Stimulated activated naive B cell treated with anti-CD40 and anti-IgM and Interleukin-4, amounts not matched to agents 10 μg/mL and 1 μg/mL and 100 μg/mL, for 72 hours (primary cell): ENCODE results near the gene THEMIS.
"Not testable (repeated sequence)": the region's sequence is repeated elsewhere in the genome, so short reads cannot be mapped to it uniquely, and the experiment has no call there.

ENCODE experiments used
- ATAC-seq, 2 donors: fragments of 150-1000 bp; cut with Tn5 transposase; replicated peaks; 2 replicates each; pipeline ENCODE4 v1.10.0; 2021; ENCODE audit warnings: moderate library complexity in 1 of 2
- DNase-seq: peaks from one replicate; pipeline ENCODE4 v3.0.0; 2021
- H3K27ac Mint-ChIP-seq: one replicate; pipeline ENCODE4 v1.8.0; 2022; ENCODE audit warnings: mild to moderate bottlenecking, mixed read lengths
- H3K27me3 Mint-ChIP-seq, 2 donors: one replicate each; pipeline ENCODE4 v1.8.0; 2022; ENCODE audit warnings: mixed read lengths in 2 of 2
- H3K36me3 Mint-ChIP-seq, 2 donors: one replicate each; pipeline ENCODE4 v1.8.0; 2022; ENCODE audit warnings: mixed read lengths in 2 of 2, mild to moderate bottlenecking in 1 of 2
- H3K4me1 Mint-ChIP-seq, 2 donors: one replicate each; pipeline ENCODE4 v1.8.0; 2022; ENCODE audit warnings: mixed read lengths in 2 of 2, mild to moderate bottlenecking in 1 of 2
- H3K4me3 Mint-ChIP-seq, 2 donors: one replicate each; pipeline ENCODE4 v1.8.0; 2022; ENCODE audit warnings: mild to moderate bottlenecking in 2 of 2, mixed read lengths in 2 of 2, moderate library complexity in 1 of 2
- H3K9me3 Mint-ChIP-seq, 2 donors: one replicate each; pipeline ENCODE4 v1.8.0; 2022; ENCODE audit warnings: mixed read lengths in 2 of 2, mild to moderate bottlenecking in 1 of 2

The THEMIS gene

GRCh38 chr6:127900935-127901334 lies at the start of gene THEMIS:
Gene THEMIS, minus strand, starts transcription at chr6:127901058. Its CDS starts 126 bp downstream, at chr6:127900932.
- H3K4me1 Mint-ChIP-seq = no peaks in the 10 kb centered on the region
- no peak within 1 kb of the TSS for H3K27ac Mint-ChIP-seq
- H3K27me3 Mint-ChIP-seq = peaks cover 0 to 3% of the 10 kb centered on the region in 2 donors
- H3K9me3 Mint-ChIP-seq = peaks cover 6 to 8% of the 10 kb centered on the region in 2 donors
- H3K4me3 Mint-ChIP-seq = no peak within 1 kb of the TSS
- no peaks in the 10 kb centered on the region for H3K36me3 Mint-ChIP-seq
- DNase-seq (no peak), ATAC-seq (no peak)

- no peak overlapping the region for H3K27ac Mint-ChIP-seq
Measured at GRCh38 chr6:127949251-127949650, 48.4 kb upstream of the THEMIS start.

GRCh38 chr6:127946388-127946787 lies 45.5 kb upstream of the THEMIS start:
- no peak for DNase-seq
- Mint-ChIP-seq H3K36me3 (no peaks in the 10 kb centered on the region), H3K9me3 (peaks cover 0 to 6% of the 10 kb centered on the region in 2 donors), H3K27me3 (peaks cover 6 to 8% of the 10 kb centered on the region in 2 donors), H3K27ac (no peak overlapping the region), H3K4me3 (no peak overlapping the region), H3K4me1 (peaks cover 11 to 16% of the 10 kb centered on the region in 2 donors)
- no peak for ATAC-seq

More at GRCh38 chr6:127949251-127949650, 48.4 kb upstream of the THEMIS start:
- no peak for DNase-seq
- Mint-ChIP-seq H3K9me3 (peaks cover 0 to 8% of the 10 kb centered on the region in 2 donors), H3K4me3 (no peak overlapping the region), H3K4me1 (peaks cover 17 to 24% of the 10 kb centered on the region in 2 donors), H3K36me3 (no peaks in the 10 kb centered on the region), H3K27me3 (no peaks in the 10 kb centered on the region)
- ATAC-seq = no peak

- DNase-seq = no peak
- Mint-ChIP-seq H3K9me3 (peaks cover 0 to 6% of the 10 kb centered on the region in 2 donors), H3K27ac (no peak overlapping the region), H3K4me1 (peaks cover 3 to 8% of the 10 kb centered on the region in 2 donors), H3K27me3 (peaks cover 6 to 8% of the 10 kb centered on the region in 2 donors), H3K4me3 (no peak overlapping the region), H3K36me3 (no peaks in the 10 kb centered on the region)
- ATAC-seq = no peak
Measured at GRCh38 chr6:127945434-127946097, 44.7 kb upstream of the THEMIS start.

- no peaks in the 10 kb centered on the region for H3K4me1 Mint-ChIP-seq
- DNase-seq = no peak
Measured at GRCh38 chr6:127941228-127941627, 40.4 kb upstream of the THEMIS start.

GRCh38 chr6:127939442-127940066 lies 38.7 kb upstream of the THEMIS start:
- peaks cover 6 to 8% of the 10 kb centered on the region in 2 donors for H3K27me3 Mint-ChIP-seq
- ATAC-seq (no peak), DNase-seq (no peak)
- H3K4me3 Mint-ChIP-seq = no peak overlapping the region
- no peak overlapping the region for H3K27ac Mint-ChIP-seq
- no peaks in the 10 kb centered on the region for H3K4me1 Mint-ChIP-seq
- no peaks in the 10 kb centered on the region for H3K9me3 Mint-ChIP-seq
- H3K36me3 Mint-ChIP-seq = no peaks in the 10 kb centered on the region

More at GRCh38 chr6:127941228-127941627, 40.4 kb upstream of the THEMIS start:
- ATAC-seq = no peak
- Mint-ChIP-seq H3K4me3 (no peak overlapping the region), H3K36me3 (no peaks in the 10 kb centered on the region), H3K27me3 (peaks cover 6 to 8% of the 10 kb centered on the region in 2 donors), H3K27ac (no peak overlapping the region), H3K9me3 (peaks cover 0 to 4% of the 10 kb centered on the region in 2 donors)

- DNase-seq (no peak), ATAC-seq (no peak)
- Mint-ChIP-seq H3K27ac (no peak overlapping the region), H3K9me3 (no peaks in the 10 kb centered on the region), H3K4me1 (no peaks in the 10 kb centered on the region), H3K36me3 (no peaks in the 10 kb centered on the region), H3K4me3 (no peak overlapping the region), H3K27me3 (peaks cover 6 to 8% of the 10 kb centered on the region in 2 donors)
Measured at GRCh38 chr6:127938701-127939100, 37.8 kb upstream of the THEMIS start.

GRCh38 chr6:127937747-127938146 lies 36.9 kb upstream of the THEMIS start:
- Mint-ChIP-seq H3K27me3 (peaks cover 5% of the 10 kb centered on the region in 2 donors), H3K9me3 (peaks cover 4 to 5% of the 10 kb centered on the region in 2 donors), H3K27ac (no peak overlapping the region), H3K4me3 (no peak overlapping the region), H3K36me3 (no peaks in the 10 kb centered on the region), H3K4me1 (no peaks in the 10 kb centered on the region)
- ATAC-seq (no peak), DNase-seq (no peak)

- Mint-ChIP-seq H3K27ac (no peak overlapping the region), H3K9me3 (peaks cover 6 to 7% of the 10 kb centered on the region in 2 donors), H3K27me3 (no peaks in the 10 kb centered on the region), H3K4me1 (no peaks in the 10 kb centered on the region), H3K36me3 (no peaks in the 10 kb centered on the region), H3K4me3 (no peak overlapping the region)
- ATAC-seq (no peak), DNase-seq (no peak)
Measured at GRCh38 chr6:127937102-127937501, 36.2 kb upstream of the THEMIS start.

- Mint-ChIP-seq H3K27ac (no peak overlapping the region), H3K36me3 (no peaks in the 10 kb centered on the region)
Measured at GRCh38 chr6:127934956-127935355, 34.1 kb upstream of the THEMIS start.

GRCh38 chr6:127933852-127934840 lies 33.3 kb upstream of the THEMIS start:
- no peaks in the 10 kb centered on the region for H3K36me3 Mint-ChIP-seq
- H3K27me3 Mint-ChIP-seq = no peaks in the 10 kb centered on the region
- DNase-seq = no peak
- H3K27ac Mint-ChIP-seq = no peak overlapping the region
- no peak overlapping the region for H3K4me3 Mint-ChIP-seq
- no peaks in the 10 kb centered on the region for H3K4me1 Mint-ChIP-seq
- no peak for ATAC-seq
- H3K9me3 Mint-ChIP-seq = peaks cover 6 to 7% of the 10 kb centered on the region in 2 donors

More at GRCh38 chr6:127934956-127935355, 34.1 kb upstream of the THEMIS start:
- Mint-ChIP-seq H3K27me3 (no peaks in the 10 kb centered on the region), H3K4me3 (no peak overlapping the region), H3K4me1 (no peaks in the 10 kb centered on the region), H3K9me3 (peaks cover 6 to 7% of the 10 kb centered on the region in 2 donors)
- ATAC-seq = no peak
- no peak for DNase-seq

- H3K4me1 Mint-ChIP-seq = no peaks in the 10 kb centered on the region
- no peak for ATAC-seq
- peaks cover 12% of the 10 kb centered on the region in 2 donors for H3K9me3 Mint-ChIP-seq
- H3K27me3 Mint-ChIP-seq = no peaks in the 10 kb centered on the region
- no peak for DNase-seq
- no peaks in the 10 kb centered on the region for H3K36me3 Mint-ChIP-seq
- no peak overlapping the region for H3K27ac Mint-ChIP-seq
- H3K4me3 Mint-ChIP-seq = no peak overlapping the region
Measured at GRCh38 chr6:127933137-127933536, 32.3 kb upstream of the THEMIS start.

- Mint-ChIP-seq H3K36me3 (no peaks in the 10 kb centered on the region), H3K27ac (no peak overlapping the region), H3K4me1 (no peaks in the 10 kb centered on the region), H3K9me3 (peaks cover 12% of the 10 kb centered on the region in 2 donors), H3K4me3 (no peak overlapping the region), H3K27me3 (peaks cover 0 to under 1% of the 10 kb centered on the region in 2 donors)
- ATAC-seq (no peak), DNase-seq (no peak)
Measured at GRCh38 chr6:127932708-127933107, 31.9 kb upstream of the THEMIS start.

- H3K36me3 Mint-ChIP-seq = not testable (repeated sequence)
Measured at GRCh38 chr6:127926441-127926840, 25.6 kb upstream of the THEMIS start.

More at GRCh38 chr6:127926441-127926840, 25.6 kb upstream of the THEMIS start:
- H3K4me1 Mint-ChIP-seq, H3K4me3 Mint-ChIP-seq, DNase-seq, H3K27me3 Mint-ChIP-seq, H3K27ac Mint-ChIP-seq, ATAC-seq: not testable (repeated sequence)
- H3K9me3 Mint-ChIP-seq = peaks cover 8 to 21% of the 10 kb centered on the region in 2 donors
